NB4 (cell line): ENCODE measurements around the gene APCDD1L.

Experiments used
- POLR2A ChIP-seq: IDR thresholded peaks from 2 replicates; pipeline ENCODE4 v1.6.1; 2011; ENCODE audit warnings: mild to moderate bottlenecking; ENCODE audit not compliant: insufficient read length; ENCODE audit errors: extremely low read depth
- TF ChIP-seq, protein P1 (sequence below): IDR thresholded peaks from one replicate; pipeline ENCODE4 v1.5.1; 2012; ENCODE audit warnings: low read depth, low read length
- TF ChIP-seq, protein P2 (sequence below): IDR thresholded peaks from 2 replicates; pipeline ENCODE4 v1.6.1; 2011; ENCODE audit warnings: low read depth, low read length

DNA sequence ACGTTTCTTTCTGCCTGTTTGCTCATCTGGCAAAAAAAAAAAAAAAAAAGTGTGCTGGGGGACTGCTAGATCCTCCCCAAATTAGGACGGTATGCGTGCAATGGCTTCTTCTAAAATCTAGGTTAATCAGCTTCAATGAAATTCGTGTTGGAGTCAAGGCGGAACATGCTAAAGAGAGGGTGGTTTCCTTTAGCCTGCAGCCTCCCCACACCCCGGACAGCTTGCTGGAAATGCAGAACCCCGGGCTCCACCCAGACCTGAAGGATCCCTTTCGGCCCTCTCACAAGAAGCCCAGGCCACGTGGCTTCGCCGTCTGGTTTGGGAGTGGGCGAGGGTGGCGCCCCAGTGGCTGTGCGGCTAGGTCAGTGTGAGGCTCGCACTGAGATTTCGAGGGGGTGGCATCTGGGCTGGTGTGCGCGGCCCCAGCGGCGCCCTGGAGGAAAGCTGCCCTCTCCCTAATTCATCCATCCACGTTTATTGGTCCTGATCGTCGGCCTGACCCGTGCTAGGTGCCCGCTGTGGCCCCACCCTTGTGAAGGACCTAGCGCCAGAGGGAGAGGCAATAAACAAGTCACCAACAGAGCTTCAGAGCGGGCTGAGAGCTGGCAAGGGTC, 49.0 kb downstream of the APCDD1L start:
- TF ChIP-seq, protein P1, sequence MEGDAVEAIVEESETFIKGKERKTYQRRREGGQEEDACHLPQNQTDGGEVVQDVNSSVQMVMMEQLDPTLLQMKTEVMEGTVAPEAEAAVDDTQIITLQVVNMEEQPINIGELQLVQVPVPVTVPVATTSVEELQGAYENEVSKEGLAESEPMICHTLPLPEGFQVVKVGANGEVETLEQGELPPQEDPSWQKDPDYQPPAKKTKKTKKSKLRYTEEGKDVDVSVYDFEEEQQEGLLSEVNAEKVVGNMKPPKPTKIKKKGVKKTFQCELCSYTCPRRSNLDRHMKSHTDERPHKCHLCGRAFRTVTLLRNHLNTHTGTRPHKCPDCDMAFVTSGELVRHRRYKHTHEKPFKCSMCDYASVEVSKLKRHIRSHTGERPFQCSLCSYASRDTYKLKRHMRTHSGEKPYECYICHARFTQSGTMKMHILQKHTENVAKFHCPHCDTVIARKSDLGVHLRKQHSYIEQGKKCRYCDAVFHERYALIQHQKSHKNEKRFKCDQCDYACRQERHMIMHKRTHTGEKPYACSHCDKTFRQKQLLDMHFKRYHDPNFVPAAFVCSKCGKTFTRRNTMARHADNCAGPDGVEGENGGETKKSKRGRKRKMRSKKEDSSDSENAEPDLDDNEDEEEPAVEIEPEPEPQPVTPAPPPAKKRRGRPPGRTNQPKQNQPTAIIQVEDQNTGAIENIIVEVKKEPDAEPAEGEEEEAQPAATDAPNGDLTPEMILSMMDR: no peak
- no peak for TF ChIP-seq POLR2A
- TF ChIP-seq, protein P2, sequence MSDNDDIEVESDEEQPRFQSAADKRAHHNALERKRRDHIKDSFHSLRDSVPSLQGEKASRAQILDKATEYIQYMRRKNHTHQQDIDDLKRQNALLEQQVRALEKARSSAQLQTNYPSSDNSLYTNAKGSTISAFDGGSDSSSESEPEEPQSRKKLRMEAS: no peak
